ENCODE measurements around the gene TRAPPC3L.
A peak's percentile ranks its signal among the peaks of the same experiment; 100 is the strongest.

The TRAPPC3L gene

DNA sequence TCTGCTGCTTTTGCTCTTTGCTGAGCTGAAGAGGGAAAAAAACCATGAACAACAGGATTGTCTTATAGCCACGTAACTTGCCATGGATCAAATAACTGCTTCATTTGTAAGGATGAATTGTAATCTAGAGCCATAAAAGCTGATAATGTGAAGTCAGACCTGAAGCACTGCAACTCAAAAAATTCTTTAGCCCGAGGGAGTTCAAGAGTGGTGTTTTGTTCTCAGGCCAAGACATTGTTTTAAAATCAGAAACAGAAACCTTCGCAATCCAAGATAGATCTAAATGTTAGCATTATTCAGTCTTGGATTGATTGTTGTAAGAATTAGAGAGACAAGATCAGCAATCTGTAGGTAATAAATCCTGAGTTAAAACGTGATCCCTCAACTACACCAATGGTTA, at the start of gene TRAPPC3L:
Gene TRAPPC3L, minus strand, starts transcription at position 34 of the 400 bp plus-strand sequence. CDS start 170 bp downstream, outside the sequence.
- DNase-seq (ENCODE audit: low read depth in 2 of 2): no peak

DNA sequence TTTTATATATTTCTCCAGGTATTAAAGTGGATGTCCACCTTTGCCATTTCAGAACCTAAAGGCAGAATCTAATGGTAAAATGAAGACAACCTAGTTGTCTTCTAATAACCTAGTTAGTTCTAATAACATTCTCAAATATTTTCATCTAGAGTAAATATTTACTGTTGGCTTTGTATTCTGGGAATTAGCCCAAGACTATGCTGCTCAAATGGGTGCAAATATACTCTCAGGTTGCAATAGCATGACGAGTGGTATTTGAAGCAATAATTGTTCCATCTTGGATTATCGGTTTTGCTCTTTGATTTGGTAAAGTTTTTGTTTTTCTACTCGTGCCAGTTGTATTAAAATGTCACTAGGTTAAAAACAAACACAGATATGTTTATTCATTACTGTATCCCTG, 49.8 kb upstream of the TRAPPC3L start:
- no peak for DNase-seq (ENCODE audit: low read depth in 2 of 2)

DNA sequence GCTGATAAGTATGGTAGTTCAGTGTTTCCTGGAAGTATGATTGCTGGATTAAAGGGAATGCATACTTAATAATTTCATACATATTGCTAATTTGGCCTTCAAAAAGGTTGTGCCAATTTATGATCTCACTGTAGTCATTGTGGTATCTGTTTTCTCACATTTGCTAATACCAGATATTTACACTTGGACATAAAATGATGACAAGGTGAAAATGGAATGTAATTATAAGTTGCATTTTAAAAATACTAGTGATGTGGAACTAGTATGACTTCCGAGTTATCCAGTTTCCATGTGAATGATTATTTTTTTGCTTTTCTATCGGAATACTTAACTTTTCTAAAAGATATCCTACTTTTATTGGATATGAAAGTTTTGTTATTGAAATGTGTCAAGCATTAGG, 41.3 kb upstream of the TRAPPC3L start:
- DNase-seq (ENCODE audit: low read depth in 2 of 2): no peak

DNA sequence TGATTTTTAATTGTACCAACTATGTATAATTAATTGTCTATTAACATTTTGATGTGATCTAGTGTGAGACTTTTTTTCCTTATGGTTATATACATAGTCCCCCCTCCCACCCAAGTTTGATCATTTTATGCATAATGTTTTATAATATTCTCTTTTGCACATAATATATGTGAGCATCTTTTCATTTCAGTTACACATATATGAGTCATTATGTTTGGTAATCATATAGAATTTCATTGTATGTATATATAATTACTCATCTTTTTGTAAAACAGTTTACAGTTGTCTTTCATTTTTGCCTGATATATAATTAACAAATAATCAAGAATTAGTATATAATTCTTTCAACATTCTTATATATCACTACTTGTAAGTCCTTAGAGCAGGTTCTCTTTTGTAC, 40.8 kb upstream of the TRAPPC3L start:
- no peak for DNase-seq (ENCODE audit: low read depth in 2 of 2)

DNA sequence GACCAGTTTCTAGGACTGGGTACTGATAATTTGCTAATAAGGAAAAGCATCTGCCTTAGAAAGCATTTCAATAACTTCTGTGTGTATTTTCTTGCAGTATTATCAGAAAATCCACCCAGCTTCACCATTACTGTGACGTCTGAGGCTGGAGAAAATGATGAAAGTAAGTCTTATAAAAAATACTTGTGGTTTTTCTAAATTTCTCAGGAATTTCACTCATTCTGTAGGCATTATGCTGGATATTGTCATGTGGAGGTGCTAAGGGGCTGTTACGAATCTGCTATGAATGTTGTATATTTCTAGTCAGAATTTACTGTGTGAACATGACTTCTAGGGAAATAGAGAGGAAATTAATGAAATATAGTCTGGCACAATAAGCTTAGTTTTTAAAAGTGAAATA, 34.7 kb upstream of the TRAPPC3L start:
- no peak for DNase-seq (ENCODE audit: low read depth in 2 of 2)

DNA sequence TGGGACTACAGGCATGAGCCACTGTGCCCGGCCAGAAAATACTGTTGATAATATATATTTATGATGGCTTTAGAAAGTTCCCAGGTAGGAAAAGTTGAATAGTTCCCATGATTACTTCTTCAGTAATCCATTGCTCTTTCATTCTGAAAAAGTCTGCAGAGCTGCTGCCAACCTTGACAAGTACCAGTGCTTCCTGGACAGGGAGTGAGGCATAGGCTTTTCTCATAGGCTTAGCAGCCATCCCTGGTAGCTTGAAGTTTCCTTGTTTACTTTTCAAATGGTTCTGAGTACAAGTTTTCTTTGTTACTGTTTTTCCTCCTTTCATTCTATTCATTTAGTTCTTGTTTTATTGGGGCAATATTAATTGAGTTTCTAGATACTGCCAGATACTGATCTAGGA, 33.7 kb upstream of the TRAPPC3L start:
- no peak for DNase-seq (ENCODE audit: low read depth in 2 of 2)

DNA sequence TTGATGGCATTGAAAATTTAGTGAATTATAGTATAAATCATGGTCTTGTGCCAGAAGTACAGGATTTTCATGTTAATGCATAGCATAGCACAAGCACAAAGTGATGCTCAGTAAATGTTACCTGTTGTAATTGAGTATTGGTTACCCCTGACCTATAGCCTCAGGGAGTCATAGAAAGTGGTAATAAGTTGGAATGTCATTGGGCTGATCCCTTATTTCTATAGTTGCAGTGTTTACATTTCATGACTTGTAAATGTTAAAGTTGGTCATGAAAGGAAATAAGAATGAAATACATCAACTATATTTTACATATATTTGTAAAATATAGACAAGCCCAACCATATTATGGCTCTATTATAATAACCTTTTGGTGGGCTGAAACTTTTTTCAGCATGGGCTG, 32.9 kb upstream of the TRAPPC3L start:
- DNase-seq (ENCODE audit: low read depth in 2 of 2): no peak

DNA sequence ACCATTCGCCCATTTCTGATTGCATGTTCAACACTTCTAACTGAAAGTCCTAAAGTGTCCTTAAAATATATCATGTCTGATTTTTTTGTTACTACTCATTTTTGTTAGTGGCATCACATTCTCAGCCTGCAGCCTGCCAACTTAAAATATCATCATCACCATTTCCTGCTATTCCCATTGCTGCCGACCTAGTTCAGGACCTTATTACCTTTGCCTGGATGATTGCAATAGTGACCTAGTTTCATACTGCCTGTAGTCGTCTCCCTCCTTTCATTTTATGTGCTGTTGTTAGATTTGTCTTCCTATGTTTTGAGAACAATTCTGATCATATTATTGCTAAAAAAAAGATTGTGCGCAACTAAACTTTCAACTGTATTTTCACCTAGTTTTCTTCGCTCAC, 32.0 kb upstream of the TRAPPC3L start:
- DNase-seq (ENCODE audit: low read depth in 2 of 2): no peak

DNA sequence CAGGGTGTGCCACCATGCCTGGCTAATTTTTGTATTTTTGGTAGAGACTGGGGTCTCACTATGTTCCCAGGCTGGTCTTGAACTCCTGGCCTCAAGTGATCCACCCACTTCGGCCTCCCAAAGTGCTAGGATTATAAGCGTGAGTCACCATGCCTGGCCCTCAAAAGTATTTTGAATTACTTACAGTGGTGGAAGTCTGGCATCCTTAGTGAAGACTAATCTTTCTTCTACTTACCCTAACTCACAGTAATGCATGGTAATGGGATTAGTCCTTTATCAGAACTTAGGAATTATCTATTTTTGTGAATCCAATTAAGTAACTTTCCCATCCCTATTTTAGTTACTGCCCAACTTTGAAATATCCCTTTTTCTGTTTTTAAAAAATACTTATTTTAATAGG, 29.7 kb upstream of the TRAPPC3L start:
- no peak for DNase-seq (ENCODE audit: low read depth in 2 of 2)

DNA sequence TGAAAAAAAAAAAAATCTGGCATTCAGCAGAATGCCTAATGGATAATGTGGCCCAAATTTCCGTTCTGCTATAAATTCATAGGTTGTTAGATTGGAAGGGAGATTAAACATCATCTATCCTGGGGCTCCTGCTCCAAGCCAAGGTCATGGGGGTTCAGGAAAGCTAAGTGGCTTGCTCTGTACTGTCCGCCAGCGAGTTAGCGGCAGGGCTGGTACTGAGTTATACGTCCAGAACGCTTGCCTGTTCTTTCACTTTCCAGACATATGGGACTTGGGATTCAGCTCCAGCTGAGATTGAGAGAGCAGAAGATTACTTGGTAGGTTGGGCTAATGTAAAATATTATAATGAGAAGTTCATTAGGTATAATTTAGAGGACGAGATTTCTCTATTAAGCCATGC, 26.7 kb upstream of the TRAPPC3L start:
- no peak for DNase-seq (ENCODE audit: low read depth in 2 of 2)

DNA sequence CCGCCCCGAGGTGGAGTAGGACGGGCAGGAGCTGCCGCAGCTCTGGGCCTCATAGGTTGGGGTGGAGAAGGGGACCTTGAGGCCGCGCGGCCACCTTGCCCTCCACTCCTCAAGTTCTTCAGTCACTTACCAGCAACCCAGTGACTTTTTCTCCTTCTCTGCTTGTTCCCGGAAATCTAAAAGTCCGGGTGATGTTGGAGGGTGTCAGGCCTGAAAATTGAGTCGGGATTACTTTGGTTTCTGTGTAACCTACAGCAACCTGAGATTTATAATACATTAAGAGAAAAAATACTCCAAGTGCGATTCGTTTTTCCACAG, 26.2 kb upstream of the TRAPPC3L start:
- DNase-seq (ENCODE audit: low read depth in 2 of 2): no peak

DNA sequence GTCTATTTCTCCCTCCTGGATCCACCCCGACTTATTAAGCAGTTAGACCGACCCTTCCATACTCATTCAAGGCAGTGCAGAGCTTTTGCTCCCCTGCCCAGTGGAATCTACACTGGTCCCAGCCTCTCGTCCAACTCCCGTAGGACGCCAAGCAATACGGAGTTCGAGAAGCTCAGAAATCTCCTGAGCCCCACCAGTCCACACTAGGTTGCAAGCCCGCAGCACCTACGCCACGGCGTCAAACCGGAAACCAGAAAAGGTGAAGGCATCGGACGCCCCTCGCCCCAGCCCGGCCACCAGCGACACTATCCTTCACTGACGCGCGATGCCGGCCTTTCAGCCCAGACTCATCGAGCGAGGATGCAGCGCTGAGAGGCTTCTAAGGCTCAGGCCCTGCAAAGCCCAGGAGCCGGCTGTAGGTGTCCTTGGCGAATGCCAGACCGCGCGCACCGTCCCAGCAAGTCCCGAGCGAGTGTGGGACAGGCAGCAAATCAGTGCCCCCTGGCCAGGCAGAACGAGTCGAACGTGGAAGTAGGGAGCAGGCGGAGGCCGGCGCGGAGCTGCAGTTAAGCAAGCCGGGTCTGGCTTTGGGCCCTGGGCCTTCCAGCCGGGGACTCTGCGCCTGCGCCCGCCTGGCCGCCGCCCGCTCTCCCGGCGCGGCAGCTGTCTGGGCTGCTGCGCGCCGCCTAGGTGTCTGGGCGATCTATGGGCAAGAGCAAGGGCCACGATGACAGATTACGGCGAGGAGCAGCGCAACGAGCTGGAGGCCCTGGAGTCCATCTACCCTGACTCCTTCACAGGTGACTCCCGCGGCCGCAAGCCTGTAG, 25.6 kb upstream of the TRAPPC3L start, which contains the start of gene RWDD1:
Gene RWDD1, plus strand, starts transcription at position 649 of the 827 bp plus-strand sequence. Its CDS starts 79 bp downstream, at position 728.
- DNase-seq (ENCODE audit: low read depth in 2 of 2): peak; percentile 93 to 98

DNA sequence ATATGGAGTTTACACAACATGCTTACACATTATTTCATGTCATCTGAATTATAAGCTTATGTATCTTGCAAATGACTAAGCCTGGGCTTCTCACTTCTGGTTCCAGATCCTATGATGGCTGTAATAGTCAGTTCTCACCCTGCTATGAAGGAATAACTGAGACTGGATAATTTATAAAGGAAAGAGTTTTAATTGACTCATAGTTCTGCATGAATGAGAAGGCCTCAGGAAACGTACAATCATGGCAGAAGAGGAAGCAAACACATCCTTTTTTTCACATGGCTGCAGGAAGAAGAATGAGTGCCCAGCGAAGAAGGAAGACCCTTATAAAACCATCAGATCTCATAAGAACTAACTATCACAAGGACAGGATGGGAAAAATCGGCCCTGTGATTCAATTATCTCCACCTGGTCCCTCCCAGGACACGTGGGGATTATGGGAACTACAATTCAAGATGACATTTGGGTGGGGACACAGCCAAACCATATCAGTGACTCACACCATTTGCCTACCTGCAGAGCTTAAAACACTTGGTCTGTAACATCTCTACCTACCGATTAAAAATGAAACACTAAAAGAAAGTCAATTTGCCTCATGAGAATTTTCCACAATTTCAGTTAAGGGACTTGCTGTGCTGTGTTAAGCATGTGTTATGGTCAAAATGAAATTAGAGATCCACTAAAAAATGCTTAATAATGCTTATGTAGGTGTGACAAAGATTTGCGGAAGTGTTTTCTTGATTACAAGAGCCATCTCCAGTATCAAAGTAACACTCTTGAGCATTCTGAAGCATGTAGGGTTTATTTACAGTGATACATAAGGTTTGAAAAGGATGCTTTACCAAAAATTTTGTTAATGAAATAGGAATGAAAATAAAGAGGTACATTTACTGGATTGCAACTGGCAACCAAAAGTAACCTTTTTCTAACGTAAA, 23.6 kb upstream of the TRAPPC3L start:
- no peak for DNase-seq (ENCODE audit: low read depth in 2 of 2)

DNA sequence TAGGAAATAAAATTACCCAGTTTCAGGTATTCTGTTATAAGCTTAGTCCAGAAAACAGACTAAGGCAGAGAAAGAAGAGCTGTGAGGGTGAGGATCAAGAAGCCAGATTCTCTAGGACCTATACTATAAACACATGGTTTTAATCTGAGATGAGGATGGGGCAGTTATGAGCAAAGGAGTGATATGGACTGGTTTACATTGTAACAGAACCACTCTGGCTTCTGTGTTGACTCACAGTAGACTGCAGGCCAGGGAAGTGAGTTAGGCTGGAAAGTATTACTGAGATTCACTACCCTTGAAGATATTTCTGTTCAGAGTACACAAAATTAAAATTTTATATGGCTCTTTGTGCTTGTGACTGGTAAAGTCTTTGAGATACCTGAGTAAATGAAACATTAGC, 22.6 kb upstream of the TRAPPC3L start:
- no peak for DNase-seq (ENCODE audit: low read depth in 2 of 2)

DNA sequence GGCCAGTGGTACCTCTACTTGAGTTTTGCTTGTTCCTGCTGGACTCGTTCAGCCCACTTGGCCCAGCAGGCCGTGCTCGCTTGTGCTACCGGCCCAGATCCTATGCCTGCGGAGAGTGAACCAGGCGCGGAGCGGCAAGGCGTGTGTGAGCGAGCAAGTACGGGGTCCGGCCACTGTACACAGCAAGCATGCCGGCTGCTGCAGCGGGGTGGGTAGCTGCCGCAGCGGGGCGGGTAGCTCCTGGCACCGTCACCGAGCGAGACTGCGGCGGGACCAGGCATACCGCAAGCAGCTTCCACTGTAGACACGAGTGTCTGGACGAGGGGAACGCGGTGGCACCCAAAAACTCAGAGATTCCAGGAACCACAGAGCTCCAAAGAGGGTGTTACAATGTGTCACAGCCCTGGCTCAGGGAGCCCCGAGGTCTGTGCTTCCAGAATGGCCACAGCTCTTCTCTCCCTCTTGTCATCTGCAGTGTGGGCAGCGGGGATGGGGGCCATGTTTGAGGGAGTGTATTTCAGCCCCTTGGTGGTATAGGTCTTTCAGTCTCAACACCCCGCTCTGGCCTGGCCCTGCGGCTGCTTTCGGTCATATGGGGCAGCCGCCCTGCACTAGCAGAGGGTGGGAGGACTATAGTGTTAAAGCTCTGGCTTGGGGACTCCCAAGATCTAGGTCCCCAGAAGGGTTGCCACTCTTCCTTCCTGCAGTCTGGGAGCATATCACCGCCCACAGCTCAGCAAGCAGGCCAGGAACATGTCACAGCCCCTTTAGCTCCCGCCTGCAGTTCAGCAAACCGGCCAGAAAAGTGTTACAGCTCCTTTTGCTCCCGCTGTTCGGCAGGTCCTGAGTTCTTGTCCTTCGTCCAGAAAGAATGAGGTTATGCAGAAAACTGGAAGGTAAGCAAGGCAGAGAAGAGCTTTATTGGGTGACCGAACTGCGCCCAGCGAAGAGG, 19.7 kb upstream of the TRAPPC3L start:
- DNase-seq (ENCODE audit: low read depth in 2 of 2): no peak

DNA sequence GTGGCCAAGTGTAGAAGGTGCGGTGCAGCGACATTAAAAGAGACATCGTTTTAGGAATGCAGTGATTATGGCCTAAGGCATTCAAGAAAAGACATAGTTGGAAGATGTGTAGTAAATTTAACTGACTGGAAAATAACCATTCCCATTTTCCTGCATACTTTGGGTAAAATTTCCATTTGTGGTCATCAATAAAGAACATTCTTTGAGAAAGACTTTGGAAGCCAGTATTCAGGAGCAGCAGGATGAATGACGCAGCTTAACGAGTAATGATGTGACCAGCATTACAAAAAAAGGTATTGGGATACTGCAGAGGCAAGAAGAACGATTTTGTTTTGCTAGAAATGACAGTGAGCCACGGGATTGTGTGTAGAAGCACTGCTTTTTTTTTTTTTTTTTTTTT, 18.8 kb upstream of the TRAPPC3L start:
- no peak for DNase-seq (ENCODE audit: low read depth in 2 of 2)

DNA sequence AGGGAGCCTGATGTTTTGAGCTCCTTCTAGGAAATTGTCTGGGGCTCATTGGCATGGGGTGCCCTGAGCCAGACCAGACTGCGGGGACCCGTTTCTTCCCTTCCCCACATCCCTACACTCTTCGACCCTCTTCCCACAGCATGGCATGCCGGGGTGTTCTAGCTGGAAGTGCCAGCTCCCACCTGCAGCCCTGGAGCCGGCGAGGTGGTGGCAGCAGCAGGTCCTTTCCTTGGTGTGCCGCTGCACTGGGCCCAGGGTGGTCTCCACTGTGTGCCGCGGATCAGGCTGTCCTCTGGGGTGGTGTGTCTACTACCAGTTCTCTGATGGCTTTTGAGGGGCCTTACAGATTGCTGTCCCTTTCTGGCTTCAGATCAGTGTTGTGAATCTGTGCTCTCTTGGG, 18.3 kb upstream of the TRAPPC3L start:
- DNase-seq (ENCODE audit: low read depth in 2 of 2): no peak

DNA sequence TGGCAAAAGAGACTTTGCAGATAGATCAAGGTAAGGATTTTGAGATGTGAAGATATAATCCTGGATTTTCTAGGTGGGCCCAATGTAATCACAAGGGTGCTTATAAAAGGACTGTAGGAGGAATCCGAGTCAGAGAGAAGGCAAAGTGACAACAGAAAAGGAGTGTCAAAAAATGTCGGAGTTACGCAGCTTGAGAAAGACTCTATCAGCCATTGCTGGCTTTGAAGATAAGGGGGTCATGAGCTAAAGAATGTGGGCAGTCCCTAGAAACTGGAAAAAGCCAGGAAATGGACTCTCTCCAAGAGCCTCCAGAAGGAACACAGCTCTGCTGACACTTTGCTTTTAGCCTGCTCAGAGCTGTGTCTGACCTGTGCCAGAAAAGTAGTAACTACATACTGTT, 17.1 kb upstream of the TRAPPC3L start:
- no peak for DNase-seq (ENCODE audit: low read depth in 2 of 2)

DNA sequence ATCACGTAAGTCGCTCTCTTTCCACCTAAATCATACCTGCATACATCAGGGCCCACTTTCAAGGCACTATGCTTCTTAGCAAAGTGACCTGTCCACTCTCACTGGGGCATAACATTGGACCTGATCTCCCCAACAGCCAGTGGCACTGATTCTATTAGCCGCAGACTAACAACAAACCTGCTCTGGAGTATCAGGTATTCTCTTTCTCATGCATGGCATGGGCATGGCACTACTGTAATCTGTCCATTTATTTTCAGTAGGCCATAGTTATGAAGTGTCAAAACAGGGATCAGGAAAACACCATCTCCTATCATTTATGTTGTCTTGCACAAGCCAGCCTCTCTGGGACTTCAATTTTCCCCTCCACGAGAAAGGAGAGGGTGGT, 16.5 kb upstream of the TRAPPC3L start:
- DNase-seq (ENCODE audit: low read depth in 2 of 2): no peak

DNA sequence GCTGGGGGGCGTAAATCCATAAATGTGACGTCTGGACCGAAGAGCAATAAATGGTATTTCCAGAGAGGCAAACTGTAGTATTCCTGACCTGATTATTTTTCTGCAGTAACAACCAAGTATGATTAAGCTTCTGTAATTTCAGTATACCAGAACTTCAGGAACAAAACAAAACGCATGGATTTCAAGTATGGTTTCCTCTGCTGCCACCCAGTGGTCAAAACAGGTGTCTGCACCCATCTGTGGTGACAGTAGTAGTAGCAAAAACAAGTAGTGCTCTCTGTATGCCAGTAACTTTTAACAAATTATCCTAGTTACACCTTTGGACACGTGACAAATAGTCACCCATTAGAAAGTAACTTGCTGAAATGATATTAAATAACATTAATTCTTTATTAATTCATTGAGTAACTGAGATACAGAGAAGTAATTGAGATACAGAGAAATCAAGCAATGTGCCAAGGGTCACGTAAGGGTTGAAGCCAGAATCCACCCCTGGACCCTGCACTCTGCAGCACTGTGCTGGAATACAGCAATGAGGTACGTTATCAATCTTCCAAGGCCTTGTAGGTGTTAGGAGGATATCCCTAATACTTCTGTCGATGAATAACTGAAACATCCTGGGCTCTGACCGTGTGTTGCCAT, 16.0 kb upstream of the TRAPPC3L start:
- peak in 1 of 2 donors; percentile 38 for DNase-seq (ENCODE audit: low read depth in 2 of 2)

DNA sequence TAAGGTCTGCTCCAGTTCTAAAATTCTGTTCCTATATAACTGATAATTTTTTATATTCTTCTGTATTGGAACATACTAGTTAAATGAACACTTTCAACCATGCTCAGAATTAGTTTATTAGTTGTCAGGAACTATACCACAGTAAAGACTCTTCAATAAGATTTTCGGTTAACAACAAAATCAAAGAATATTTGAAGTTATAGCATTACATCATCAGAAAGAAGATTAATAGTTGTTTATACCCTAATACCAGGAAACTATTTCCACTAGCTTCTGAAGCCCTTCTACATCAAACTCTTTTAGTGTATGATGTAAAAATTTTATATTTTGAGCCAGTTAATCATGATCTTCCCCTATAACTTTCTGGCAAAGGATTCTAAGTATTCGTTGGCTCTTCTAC, 14.6 kb upstream of the TRAPPC3L start:
- DNase-seq (ENCODE audit: low read depth in 2 of 2): no peak
